T1000 (cell line): ENCODE measurements around the gene CACNA1C.

Experiments used
- DNase-seq: peaks from one replicate; lab custom pipeline; 2025; ENCODE audit warnings: mixed read lengths; lab: John Stamatoyannopoulos, UW

CACNA1C gene

DNA sequence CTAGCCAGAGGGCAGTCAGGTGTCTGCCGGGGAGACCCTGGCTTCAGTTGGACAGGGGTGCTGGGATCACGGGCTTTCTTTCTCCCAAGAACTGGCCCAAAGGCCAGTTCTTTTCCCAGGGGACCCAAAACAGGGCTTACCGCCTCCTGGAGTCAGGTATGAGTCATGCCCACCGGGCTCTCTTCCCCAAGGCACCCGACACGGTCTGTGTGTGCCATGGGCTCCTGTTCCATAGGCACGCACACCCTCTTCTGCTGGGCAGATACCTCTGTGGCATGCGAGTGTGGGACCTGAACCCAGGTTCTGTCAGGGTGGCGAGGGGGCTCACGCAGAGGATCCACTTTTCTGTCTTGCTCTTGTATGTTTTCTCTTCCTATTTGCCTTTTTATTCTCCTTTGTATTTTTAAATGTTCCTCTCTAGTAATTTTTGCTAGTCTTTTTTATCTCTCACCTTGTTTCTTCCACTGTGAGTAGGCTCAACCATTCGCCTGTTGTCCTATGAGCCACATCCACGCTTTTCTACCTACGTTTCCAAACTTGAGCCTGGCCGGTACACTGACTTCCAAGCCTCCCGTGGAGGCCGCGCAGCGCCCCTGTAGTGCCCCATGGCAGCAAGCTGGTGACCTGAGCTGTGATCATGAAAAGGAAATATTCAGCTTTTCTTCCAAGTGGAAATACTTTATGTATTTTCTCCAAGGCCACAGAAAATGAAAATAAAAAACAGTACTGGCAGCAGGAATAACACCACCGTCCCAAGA is 362.2 kb downstream of the CACNA1C start:
- DNase-seq: peak; percentile 60

DNA sequence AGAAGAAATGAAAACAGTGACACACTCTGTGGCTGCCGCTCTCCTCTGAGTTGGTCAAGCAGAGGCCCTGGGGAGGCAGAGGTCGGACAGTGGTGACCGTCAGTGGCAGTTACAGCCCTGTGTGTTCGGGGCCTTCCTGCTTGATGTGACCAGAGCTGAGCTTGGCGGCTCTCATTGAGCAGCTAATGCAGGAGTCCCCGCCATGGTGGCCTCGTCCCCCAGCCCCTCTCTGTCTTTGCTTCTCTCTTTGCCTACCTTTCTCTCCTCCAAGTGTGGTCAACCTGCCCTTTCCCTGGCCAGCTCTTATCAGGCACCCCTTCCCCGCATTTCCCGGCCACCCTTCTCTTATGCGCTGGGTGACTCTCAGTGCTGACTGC is 362.8 kb downstream of the CACNA1C start:
- DNase-seq: no peak

DNA sequence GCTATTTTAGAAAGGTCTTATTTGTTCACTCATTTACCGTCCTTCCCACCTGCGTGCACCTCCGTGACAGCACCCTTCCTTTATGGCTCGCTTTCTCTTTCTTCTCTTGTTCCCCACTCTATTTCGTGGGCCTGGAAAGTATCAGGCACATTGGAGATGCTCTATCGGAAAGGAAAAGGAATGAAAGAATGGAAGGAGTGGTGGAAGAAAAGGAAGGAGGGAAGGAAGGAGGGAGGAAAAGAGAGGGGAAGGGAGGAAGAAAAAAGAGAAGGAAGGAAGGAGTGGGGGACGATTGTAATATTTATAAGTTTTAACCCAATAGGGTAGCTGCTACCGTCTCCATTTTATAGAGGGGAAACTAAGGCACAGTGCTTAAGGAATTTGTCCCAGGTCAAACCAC is 363.4 kb downstream of the CACNA1C start:
- no peak for DNase-seq

DNA sequence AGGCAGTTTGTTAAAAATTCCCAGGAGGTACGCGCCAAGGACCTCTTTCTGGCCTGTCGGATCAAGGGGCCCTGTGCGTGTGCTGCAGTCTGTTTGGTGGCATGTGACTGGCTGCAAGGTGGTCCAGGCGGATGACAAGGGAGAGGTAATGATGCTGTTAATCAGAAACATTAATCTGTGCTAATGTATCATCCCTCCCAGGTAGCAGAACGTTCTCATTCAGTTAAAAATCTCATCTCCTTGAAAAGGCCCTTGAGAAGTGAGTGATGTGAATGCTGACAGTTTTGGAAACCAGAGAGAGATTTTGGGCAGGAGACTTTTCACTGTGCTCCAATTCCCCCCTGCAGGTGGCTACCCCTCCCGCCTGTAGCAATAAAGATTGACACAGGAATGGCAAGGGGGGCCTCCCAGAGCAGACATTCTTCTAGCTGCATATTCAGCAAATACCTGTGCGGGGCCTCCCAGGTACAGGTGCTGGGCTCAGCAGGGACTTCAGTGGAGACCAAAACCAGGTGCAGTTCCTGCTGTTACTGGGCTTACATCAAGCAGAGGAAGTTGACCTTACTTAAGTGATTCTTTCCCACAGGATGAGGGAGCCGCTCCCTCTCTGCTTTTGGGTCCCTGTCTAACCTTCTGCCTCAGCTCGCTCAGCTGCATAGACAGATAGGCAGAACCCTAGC is 364.8 kb downstream of the CACNA1C start:
- DNase-seq: no peak

DNA sequence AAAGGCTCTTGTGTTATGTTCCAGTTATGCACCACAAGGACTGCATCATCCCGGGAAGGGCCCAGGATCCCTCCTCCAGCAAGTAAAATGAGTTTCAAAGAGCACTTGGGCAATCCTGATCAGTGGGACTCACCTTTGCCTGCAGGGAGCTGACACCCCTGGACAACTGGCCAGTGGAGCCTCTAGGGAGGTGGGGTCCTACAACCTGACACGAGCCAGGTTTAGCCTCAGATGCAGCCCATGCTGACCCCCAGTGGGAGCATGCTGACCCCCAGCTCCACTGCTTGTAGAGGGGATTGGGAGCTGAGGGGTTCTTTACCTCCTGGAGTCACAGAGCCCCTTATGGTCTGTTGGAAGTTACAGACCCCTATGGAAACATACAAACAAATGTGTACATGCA is 365.8 kb downstream of the CACNA1C start:
- no peak for DNase-seq

DNA sequence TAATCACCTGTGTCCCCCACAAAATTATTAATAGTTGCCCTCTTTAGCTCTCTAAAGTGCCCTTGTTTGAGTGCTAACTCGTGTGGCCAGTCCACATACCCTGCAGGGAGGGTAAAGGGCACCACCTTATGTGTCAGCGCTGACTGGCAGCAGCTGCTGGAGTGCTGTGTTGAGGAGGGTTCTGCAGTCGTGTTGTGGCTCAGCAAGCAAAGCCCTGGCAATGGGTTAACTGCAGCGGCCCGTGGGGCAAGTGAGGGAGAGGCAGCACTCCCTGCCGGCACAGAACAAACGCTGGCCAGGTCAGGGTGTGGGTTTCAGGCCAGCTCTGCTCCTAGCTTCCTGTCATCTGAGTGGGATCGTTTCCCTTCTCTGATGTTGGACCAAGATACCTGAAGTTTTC is 369.8 kb downstream of the CACNA1C start:
- no peak for DNase-seq

DNA sequence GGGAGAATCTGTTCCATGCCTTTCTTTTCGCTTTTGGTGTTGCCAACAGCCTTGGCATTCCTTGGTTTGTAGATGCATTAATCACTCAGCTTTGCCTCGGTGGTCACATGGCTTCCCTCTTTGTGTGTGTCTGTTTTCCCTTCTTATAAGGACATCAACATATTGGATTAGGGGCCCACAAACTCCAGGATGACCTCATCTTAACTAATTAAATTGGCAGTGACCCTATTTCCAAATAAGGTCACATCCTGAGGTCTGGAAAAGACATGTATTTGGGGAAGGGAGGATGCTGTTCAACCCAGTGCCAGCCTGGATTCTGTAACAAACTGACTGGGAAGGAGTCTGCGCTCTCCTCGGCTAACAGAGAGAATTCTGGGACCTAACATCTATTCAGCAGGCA is 376.2 kb downstream of the CACNA1C start:
- no peak for DNase-seq

DNA sequence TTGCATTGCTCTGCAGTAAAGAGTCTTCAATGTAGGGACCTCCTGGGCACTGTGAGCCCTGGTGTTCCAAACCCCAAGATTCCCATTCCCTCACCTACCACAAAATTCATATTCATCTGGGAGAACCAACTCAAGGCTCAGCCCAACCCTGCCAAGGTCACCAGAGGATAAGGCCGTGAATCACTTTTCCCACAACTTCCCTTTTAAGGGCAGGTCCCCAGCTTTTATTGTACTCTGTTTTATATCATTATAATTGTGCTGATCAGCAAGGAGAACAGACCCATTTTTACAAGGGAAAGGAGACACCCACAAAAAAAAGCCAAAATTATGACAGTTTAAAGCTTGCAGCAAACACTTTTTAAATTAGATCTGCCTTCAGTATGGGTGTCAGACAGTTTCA is 379.0 kb downstream of the CACNA1C start:
- no peak for DNase-seq

DNA sequence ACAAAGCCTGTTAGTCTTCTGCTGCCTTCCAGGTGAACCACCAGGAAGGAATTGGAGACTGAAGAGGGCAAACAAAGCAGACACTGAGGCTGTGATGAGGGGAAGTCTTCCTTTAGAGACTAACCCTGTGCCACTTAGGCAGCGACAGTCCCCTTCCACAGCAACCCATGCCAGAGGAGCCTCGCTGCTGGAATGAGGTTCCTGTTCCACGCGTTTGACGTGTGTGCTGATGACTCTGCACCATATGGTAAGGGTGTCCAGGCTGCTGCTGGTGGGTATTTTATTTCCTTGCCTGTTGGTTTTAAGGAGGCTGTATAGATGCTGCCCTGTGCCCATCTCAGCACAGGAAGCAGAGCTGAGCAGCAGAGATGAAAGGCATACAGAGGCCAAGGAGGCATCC is 380.1 kb downstream of the CACNA1C start:
- no peak for DNase-seq

DNA sequence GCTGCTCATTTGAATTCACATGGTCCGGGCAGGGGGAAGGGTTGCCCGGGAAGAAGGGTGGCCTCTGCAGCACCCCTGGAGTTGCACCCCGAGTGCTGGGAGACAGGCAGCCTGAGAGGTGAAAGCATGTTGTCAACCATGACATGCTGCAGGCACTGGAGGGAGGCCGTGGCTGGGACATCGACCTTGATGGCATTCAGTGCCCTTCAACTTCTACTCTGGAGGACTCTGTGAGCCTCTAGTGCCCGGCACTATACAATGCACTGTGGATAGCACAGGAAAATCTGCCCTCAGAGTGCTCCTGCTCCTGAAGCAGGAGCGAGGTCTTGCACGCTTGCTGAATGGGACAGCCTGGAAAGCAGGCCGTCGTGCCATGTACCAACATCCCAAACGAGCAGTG is 382.7 kb downstream of the CACNA1C start:
- DNase-seq: no peak

DNA sequence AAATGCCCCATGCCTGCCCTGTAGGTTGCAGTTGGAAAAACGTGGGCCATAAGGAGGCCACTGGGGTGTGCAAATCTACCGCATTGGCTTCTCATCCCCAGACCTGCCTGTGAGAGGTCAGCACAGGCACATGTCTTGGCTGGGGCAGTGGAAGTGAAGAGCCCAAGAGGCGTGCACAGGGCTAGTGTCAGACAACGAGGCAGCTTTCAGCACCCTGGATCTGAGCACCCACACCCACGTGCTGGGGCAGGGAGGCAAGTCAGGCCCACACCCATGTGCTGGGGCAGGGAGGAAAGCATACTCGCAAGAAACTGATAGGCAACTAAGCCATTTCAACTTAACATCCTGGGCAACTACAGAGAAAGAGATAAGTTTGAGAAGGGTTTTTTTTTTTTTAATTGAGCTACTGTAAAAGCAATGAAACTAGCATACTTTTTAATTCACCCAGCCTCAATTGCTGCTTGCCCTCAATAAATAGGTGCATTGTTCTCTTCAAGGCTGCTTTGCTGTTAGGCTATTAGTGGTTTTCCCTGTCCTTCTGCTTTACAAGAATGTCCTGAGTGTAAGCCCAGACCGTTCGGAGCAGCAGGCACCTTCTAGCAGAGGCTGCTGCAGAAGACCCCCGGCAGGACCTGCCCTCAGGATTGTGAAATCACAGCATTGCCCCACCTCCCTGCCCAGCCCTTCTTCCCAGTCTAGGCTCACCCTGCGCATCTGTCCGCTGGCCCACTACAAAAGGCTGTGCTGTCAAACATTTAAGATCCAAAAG is 386.7 kb downstream of the CACNA1C start:
- no peak for DNase-seq

DNA sequence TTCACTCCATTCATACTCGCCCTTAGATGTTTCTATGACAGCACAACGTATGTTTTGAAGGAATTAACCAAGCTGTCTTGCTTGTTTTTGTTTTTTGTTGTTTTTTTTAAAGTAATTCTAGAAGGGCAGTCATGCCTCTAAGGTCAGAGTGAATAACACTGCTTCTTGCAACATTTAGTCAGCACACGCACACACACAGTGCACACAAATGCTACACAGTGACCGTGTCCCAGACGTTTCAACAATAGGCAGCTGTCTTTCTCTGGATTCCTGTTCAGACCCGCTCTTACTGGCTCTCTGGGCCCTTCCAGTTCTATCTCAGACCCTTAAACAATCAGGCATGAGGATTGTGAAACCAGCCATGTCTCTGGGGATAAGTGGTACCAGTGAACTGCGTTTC is 391.0 kb downstream of the CACNA1C start:
- no peak for DNase-seq

DNA sequence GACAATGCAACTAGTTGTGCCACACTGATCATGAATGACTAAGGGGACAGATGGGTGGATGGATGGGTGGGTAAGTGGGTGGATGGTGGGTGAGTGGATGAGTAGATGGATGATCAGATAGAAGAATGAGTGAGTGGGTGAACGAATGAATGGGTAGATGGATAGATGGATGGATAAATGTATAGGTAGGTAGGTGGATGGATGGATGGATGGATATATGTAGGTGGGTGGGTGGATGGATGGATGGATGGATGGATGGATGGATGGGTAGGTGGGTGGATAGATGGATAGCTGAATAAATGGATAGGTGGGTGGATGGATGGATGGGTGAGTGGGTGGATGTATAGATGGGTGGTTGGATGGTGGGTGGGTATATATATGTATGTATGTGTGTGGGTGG is 393.2 kb downstream of the CACNA1C start:
- DNase-seq: no peak

DNA sequence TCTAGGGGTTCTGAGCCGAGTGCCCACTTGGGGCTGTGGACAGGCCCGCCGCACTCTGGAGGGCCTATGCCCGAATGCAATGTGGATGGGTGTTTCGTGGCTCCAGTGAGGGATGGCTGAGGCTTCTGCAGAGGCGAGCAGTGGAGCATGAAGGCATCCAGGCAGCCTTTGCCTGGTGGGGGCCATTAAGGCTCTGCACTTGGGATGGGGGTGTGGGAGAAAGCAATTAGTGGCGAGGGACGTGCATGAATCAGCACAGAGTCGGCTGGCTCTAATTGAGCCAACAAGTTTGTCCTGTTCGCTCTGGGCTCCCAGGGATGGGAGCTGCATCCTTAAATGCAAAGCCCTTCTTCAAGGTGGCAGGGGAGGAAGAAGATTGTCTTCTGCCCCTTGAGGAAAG is 395.1 kb downstream of the CACNA1C start:
- no peak for DNase-seq

DNA sequence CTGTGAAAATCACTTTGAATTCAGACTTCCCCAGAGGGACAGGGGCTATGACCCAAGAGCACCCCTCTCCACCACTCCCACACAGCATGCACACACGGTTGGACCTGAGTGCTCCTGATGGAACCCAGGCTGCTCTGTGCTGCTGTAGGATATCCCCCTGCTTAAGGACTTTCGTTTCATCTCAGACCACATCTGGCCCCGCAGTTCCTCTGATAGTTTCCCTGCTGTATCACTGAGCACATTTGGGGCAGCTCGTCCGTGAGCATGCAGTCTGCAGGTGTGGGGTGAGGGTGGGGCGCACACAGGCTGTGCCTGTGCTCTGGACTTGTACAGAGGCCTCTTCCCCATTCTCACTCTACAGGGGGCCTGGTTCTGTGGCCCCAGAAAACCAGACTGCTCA is 396.8 kb downstream of the CACNA1C start:
- DNase-seq: no peak

DNA sequence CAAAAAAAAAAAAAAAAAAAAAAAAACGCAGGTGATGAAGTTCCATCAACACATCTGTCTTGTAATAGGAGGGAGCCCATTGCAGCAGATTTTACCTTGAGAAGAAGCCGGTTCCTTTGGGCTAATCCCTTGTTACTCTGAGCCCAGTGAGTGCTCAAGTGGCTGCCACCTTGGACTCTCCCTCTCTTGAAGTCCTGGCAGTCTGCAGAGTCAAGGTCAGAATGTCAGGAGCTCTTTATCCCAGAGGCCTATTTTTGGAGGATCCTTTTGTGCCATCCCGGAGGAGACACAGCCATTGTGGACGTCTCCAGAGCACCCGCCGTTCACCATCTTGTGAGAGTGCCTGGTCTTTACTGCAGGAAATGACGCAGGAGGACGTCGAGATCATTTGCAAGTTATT is 397.8 kb downstream of the CACNA1C start:
- no peak for DNase-seq

DNA sequence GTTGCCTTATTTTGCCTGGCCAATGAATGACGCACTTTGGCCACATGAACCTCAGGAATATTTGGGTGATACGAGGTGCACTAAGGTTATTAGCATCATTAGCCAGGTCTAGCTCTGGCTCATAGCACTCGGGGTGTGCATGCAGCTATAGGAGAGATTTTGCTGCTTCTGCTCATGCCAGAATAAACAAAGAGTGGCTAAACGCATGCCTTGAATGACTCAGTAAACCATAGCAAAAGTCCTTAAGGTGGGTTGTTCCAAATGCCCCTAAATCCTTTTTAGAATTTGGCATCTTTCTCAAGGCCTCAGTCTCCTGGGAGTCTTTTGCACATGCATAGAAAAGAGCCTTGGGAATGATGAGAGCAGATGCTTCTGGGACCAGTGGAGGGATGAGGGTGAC is 398.2 kb downstream of the CACNA1C start:
- no peak for DNase-seq

DNA sequence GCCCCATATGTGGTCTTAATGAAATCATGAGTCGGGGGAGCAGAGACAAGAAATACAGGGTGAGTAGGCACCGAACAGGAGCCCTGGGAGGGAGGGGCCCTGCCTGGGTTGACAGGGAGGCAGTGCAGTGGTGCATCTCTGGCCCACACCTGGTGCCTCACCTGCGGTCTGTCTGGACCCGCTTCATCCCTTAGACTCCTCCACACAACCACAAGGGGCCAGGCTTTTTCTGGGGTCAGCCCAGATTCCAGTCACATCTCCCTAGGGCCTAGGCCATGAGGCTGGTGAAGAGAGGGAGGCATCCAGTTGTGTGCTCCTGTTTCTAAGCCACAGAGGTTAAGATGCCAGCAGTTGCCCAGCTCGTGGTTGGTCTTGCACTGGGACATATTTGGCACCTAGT is 398.7 kb downstream of the CACNA1C start:
- DNase-seq: no peak

DNA sequence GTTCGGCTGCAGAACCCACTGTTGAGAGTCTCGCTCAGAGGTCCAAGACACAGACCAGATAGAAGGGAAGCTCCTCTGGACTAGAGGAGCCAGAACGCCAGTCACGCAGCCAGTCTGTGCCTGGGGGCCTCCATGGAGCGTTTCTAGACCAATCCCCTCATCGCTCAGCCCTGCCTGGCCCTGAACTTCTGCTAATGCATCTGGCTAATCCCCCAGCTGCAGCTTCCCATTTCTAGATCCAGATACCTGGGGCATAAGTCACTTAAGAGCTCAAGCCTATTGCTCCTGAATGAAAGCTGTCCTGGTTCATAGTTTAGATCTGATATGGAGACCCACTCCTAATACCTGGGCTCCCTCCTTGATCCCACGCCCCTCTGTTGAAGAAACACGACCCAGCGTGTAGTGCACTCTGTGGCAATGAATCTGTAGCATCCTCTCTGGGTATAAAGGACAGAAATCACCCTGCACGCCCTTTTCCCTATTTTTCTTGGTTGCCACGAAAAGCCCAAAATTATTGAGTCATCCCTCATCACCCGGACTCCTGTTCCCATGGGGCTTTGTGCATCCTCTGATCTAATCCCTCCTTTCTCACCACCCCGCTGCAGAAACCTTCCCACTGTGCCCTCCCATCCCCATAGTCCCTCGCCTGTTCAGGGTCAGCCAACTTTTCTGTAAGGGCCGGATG is 400.4 kb downstream of the CACNA1C start:
- peak; percentile 43 for DNase-seq

DNA sequence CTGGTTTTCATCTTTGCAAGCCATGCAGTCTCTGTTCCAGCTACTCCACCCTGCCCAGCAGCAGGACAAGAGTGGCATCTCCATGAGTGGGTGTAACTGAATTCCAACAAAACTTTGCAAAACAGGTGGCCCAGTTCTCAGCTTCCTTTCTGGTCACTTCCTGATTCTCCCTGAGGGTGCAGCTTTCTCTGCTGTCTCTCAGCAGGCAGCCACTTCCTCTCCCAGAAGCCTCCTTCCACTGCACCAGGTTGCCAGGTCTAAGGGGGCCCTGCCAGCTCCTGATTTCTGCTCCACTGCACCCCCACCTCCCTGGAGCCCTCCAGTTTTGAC is 400.9 kb downstream of the CACNA1C start:
- no peak for DNase-seq

DNA sequence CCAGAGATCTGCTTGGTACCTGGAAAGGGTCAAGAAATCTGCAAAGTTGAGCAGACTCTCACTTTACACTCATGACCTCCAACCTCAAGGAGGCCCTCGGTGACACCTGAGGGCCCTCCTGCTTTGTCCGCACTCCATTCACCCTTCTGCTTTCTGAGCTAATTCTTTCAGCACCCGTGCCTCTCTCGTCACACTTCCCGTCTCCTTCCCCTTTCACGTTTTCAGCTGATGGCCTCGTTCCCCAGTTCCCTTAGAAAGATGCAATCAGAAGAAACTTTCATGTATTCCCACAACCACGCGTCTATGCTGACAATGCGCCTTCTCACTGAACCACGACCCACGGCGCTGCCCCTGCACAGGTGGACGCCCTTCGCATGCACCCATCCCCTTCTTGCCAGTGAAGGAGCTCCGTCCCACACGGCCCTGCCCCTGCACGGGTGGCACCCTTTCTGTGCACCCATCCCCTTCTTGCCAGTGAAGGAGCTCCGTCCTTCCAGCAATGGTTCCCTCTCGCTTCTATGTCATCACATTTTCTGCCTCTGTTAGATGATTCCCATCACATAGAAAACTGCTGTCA is 401.9 kb downstream of the CACNA1C start:
- no peak for DNase-seq

DNA sequence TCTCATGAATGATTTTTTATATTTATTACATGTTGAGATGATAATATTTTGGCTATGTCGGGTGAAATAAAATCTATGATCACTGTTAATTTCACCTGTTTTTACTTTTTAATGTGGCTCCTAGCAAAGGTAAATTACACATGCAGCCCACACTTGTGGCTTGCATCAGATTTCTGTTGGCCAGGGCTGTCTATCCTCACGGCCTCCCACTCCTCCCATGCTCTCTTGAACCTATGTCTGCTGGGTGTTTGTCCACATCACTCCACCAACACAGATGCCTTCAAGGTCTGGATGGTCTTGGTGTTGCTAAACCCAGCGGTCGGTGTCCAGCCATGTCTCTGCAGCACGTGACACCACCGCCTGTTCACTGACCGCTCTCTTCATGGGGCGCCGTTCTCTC is 402.6 kb downstream of the CACNA1C start:
- DNase-seq: no peak
